Fibroblast of peridontal ligament (primary cell): ENCODE results near the gene MTG2.

Experiments used
- DNase-seq: peaks from one replicate; pipeline ENCODE4 v3.0.0-alpha.2; 2010; ENCODE audit errors: extremely low read depth

Gene MTG2

DNA sequence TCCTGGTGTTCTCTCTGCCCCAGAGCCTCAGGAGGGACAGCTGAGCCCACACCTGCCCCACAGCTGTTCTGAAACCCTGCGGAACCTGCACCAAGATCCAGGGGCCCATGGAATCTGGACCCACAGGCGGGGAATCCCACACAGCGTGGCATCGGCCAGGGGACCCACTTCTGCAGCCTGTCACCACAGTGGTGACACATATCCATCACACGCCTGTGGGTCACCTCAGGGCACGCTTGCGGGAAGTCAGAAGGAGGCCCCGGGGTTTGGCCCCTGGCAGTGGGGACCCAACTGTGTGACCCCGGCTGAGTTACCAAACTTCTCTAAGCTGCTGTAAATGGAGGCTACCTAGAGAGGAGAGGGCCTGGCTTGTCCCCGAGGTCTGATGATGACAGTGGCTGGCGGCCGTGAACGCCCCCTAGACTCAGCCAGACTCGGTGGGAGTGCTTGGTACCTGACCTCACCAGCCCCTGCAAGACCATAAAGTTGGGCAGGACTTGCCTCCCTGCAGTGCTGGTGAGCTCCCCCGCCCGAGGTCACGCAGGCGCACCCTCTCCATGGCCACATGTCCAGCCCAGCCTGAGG is 39.5 kb downstream of the MTG2 start:
- no peak for DNase-seq

DNA sequence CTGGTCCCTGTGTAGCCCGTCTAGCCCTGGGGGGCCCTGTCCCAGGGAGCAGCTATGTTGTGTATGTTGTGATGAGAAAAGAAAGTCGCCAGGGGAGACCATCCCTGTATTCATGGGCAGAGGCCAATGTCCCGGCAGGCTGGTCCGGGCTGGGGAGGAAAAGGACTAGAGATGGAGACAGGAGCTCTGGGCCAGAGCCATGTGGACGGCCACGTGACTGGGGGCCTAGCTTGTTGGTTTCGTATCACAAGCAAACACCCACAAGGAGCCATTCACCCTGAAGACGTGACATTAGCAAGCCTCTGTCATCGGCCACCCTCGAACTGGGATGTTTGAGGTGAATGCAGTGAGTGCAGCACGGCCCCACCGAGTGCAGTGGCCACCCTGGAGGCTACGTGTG is 40.1 kb downstream of the MTG2 start:
- no peak for DNase-seq

DNA sequence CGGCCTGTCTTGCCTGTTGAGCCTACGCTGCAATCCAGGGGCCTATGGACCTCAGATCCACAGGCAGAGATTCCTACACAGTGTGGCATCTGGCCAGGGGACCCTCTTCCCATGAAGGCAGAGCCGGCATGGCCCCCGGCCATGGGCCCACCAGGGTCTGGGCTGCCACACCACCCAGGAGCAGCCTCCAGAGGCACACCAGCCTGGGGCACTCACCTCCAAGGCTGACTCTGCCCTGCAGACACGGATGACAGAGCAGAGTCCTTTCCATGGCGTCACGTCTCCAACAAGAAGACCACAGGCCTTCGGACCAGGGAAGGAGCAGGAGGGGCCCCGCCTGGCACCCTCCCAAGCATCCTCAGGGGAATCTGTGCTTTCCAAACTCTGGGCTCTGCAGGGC is 40.7 kb downstream of the MTG2 start:
- no peak for DNase-seq

DNA sequence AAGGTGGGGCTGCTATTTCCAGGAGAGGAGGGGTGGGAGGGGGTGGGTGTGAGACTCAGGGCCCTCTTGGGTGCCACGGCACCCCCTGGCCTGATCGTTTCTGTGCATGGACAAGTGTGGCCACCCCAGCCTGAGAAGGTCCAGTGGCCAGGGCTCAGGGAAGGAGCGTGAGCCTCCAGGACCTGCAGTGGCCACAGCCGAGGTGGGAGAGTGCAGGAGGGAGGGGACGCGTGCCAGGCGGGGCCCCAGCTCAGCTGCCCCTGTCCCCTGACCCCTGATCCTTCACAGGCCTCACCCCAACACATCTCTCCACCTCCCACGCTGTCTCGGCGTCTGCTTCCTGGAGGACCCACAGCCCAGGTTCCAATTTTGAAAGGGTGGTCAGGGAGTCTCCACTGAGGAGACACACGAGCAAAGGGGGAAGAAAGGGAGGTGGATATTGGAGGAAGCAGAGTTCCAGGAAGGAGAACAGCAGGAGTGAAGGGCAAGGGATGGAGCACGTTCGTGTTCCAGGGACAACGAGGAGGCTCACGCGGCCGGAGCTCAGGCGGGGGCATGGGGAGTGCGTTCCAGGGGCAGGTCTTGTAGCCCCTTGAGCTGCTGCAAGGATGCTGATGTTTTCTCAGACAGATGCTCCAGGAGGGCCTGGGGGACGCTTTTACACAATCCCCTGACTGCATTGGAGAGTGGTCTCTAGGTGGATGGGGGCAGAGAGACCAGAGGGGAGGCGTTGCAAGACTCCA is 41.5 kb downstream of the MTG2 start:
- no peak for DNase-seq

DNA sequence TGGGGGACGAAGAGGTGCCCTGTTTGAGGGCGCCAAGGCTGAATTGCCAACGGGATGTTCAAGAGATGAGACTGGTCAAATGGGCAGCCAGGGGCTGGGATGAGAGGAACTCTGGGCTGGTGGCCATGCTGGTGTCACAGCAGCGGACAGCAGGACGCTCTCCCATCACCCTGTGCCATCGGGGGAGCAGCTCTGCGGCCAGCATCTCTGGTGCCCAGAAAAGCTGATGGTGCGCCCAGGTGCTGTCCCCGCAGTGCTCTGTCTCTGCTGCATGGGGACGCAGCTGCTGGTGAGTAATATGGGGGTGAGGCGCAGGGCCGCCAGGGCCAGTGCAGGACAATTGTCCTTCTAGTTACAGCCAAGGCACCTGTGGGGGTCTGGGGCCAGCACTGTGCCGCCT is 42.2 kb downstream of the MTG2 start:
- DNase-seq: no peak

DNA sequence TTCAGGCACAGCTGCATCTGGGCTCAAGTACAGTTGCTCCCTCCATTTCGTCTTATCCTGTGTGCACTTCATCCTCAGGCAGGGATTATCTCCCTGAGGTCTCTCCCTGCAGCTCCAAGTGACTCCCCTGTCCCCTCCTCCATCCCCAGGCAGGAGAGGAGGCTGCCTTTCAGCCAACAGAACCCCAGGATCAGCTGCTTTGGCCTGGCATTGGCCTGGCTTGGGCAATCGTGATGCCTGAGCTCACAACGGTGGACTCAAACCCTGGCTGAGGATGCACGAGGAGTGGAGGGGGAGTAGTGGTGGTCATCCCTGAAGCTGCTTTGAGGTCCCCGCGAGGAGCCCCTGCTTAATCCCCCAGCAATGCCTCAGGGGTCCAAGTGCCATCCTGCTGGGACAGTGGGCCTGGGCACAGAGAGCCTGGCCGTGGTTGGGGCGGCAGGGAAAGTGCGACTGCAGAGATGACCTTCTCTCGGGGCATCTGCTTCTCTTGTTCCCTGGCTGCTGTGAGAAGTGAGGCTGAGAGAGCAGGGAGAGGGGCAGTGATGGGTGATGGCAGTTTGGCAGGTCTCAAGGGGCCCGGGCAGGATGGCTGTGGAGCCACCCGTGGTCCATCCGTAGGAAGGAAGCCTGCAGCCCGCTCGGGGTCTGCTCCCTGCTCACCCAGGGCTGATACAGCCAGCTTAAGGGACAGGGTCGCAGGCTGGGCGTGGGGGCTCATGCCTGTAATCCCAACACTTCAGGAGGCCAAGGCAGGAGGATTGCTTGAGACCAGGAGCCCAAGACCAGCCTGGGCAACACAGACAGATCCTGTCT is 43.2 kb downstream of the MTG2 start:
- no peak for DNase-seq

DNA sequence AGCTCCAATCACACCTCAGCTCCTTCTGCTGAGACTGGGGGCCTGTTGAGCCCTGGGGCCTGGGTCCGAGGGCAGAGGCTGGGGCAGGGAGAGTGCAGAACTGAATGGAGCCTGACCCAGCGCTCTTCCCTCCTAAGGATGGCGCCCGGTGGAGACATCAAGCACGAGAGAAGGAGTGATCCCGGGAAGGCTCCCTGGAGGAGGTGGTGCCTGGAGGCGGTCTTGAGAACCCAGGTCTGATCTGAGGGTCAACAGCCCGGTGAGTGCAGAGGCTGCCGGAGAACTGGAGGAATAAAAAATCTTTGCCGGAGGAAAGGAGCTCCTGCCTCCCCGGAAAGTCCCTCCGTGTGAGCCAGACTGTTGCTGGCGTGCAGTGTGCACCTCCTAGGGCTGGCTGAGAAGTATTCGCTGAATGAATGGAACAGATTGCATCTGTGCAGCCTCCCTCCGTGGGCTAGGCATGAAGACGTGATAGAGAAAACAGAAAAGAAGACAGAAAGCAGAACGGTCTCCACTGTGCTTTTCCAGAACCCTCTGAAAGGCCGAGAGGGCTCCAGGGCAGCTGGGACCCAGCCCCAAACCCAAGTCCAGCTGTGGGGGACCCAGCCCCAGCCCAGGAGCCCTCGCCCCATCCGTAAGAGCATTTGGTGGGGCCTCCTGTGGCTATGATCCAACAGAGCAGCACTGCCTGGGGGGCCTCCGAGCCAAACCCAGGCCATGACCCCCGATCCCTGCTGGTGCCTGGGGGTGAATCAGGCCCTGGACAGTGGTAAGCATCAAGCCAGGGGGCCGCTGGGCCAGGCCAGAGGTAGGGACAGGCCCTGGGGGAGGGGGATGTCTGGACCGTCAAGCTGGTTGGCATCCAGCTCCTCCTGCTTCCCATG is 44.1 kb downstream of the MTG2 start:
- DNase-seq: no peak

DNA sequence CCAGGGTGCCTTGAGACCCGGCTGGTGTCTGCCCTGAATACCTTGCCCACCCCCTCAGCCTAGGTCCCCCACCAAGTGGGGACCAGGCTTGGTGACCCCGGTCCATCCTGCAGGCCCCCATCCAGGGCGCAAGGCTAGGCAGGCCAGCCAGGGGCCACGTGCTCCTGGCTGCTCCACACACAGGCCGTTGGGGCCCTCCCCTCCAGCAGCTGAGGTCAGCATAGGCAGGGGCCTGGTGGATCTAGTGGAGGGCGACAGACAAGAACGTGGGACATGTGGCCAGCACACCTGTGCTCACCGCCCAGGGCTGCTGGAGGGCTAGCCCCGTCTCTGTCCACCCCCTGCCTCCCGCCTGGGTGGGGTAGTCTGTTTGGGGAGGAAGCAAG is 44.8 kb downstream of the MTG2 start:
- no peak for DNase-seq

DNA sequence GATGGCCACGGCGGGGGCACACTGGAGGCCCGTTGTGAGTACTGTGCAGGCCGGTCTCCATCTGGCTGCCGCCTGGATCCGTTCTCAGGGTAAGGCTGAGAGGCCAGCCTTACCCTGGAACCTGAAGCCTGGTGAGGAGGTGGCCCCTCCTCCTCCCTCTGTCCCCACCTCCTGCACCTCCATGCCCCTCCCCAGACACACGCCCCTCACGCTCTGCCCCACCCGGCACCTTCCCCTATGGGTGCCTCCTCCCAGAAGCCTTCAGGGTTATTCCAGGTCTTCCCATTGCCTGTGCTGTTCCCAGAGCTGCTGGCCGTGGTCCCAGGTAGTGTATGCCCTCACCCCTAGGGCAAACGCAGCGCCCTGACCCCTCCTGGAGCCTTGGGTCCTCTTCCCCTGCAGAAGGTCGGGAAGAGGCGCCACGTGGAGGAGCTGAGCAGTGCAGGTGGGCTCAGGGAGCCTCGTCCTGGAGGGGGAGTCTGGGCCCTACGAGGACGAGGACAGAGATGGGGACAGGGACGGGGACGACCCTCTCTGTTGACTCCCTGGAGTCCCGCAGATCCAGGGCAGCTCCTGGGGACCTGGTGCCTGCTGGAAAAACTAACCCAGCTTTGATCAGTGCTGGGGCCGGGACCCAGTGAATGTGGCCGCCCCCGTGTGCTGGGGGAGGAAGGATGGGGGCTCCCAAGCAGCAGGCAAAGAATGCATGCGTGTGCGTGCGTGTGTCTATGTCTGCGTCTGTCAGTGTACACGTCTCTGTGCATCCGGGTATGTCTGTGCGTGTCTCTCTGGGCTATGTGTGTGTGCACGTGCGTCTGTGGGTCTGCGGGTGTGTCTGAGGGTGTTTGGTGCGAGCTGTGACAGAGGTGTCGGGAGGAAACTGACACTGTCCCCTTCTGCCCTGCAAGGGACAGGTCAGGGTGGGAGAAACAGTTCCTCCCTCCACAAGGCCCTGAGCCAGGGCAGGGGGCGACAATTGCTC is 45.4 kb downstream of the MTG2 start:
- no peak for DNase-seq

DNA sequence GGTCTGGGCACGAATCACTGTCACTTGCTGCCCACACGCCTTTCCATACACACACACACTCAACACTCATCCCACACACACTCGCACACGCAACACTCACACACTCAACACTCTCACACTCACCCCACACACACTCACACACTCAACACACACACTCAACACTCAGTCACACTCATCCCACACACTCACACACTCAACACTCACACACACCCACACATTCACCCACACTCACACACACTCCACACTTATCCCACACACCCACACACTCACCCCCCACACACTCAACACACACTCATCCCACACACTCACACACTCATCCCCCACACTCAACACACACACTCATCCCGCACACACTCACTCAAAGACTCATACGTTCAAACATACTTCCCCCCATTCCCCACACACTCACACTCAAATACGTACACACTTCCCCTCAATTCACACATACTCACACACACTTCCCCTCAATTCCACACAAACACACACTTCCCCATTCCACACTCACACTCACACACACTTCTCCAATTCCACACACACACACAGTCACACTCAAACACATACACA is 46.2 kb downstream of the MTG2 start:
- no peak for DNase-seq

DNA sequence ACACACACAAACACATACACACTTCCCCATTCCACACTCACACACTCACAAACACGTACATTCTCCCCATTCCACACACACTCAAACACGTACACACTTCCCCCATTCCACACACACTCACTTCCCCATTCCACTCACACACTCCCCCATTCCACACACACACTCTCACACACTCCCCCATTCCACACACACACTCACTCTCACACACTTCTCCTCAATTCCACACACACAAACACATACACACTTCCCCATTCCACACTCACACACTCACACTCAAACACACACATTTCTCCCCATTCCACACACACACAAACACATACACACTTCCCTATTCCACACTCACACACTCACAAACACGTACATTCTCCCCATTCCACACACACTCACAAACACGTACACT is 46.8 kb downstream of the MTG2 start:
- no peak for DNase-seq

DNA sequence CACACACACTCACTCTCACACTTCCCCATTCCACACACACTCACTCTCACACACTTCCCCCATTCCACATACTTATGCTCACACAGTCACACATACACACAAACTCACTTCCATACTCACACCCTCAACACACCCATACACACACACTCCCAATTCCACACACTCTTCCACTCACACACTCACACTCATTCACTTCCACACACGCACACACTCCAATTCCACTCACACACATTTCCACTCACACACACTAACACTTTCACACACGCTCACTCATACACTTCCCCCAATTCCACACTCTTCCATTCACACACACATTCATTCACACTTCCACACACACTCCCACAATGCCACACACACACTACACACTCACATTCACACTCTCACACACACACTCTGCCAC is 47.4 kb downstream of the MTG2 start:
- DNase-seq: no peak

DNA sequence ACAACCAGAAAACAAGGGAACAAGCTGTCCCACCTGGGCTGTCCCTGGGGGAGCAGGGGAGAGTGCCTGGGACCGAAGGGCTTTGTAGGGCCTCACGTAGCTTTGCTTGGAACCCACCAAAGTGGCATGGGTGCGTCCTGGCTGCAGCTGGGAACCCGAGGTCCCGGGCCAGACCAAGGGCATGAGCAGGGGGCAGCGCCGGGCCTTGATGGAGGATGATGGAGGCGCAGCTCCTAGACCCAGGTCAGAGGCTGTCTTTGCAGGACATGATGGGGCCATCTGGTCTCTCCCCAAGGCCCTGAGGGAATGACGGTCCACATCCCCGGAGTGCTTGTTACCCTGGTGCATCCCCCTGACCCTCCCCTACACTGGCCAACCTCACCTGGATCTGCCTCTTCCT is 47.9 kb downstream of the MTG2 start:
- DNase-seq: no peak

DNA sequence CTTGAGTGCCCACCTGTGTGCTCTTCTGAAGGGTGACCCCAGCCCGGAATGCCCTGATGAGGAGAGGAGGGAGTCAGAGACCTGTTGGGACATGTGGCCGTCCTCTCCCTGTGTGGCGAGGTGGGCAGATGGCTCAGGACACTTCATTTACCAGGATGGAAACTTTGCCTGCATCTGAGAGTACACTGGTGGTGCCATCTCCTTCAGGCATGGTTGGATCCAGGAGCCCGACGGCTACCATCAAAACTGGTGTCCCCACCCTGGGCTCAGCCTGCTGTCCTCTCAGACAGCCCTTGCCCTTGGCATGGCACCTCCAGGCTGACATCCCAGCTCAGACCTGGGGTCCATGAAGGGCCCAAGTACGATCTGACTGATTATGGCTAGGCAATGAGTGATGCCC is 48.5 kb downstream of the MTG2 start:
- no peak for DNase-seq

DNA sequence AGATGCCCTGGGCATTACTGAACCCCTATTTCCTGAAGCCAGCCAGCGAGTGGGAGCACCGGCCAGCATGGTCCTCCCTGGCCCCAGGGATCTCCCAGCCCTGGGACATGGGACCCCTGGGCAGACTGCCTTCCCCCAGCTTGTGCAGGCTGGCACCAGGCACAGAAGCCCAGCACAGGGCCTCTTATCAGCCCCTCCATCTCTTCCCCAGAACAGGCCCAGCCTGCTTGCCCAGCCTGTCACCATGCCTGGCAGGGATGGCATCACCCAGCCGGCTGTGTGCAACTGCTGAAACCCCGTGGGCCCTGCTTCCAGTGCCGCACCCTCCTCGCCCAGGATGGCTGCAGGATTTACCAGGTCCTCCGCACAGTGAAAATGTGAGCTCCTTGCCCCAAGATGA is 49.4 kb downstream of the MTG2 start:
- no peak for DNase-seq

DNA sequence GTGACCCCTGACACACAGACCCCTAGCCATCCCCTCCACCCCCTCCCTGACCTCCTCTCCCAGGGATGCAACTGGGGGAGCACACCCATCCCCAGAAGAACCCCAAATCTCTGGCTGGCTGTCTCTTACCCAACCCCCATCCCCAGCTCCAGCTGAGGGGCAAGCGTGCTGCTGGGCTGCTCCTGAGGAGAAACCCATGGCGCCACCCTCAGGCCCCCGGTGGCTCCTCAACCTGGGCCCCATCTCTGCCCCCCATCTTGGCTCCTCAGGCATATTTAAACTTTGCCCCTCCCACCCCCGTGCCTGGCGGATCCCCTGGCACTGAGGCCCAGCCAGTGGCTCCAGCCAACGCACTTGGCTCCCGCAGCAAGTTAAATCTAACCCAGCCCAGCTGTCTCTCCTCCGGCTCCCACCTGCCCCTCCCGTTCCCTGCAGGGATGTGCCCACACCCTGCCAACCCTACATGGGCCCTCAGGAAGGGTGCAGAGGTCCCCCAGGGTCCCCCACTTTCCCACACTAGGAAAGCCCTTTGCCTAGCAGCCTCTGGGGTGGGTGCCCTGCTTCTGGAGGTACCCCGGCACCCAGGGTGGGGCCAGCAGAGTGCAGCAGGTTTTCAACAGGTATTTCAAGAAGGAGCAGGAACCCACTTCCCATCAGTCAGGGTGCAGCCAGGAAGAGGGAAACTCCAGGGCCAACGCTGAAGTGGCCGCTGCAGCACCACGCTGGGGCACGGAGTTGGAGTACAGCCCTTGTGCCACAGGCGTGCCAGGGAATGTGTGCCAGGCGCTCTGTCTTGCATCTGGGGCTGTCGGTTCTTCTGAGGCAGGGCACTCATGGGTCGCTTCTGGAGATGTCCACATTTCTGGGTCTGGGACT is 50.2 kb downstream of the MTG2 start:
- DNase-seq: no peak

DNA sequence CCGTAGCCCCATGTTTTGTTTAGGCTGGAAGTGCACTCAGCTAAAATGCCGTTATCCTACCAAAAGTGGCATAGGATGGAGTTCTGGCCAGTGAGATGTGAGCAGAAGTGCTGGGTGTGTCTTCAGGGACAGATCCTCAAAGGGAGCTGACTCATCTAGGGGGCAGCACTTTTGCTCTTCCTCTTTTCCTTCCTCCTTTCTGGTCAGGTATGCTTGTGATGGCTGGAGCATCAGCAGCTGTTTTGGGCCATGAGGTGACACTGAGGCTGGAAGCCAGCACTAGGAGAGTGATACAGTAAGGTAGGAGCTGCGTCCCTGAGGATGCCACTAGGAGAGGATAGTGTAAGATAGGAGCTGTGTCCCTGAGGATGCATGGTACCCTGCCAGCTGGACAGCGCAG is 50.9 kb downstream of the MTG2 start:
- no peak for DNase-seq

DNA sequence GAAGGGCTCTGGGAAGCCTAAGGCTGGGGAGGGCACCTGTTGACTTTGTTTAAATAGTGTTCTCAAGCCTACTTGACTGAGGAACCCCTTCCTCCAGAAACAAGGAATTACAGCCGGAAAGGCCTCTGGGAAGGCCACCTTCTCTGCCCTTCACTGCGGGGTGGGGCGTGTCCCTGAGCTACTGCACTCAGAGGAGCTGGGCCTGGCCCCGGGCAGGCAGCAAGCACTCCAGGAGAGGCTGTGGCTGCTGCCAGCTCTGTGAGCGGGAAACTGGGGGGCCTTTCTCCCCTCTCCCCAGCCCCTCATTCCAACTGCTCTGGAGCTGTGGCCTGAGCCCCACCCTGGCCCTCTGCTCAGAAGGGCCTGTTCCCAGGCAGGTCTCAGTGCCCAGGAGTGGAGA is 51.5 kb downstream of the MTG2 start:
- no peak for DNase-seq

DNA sequence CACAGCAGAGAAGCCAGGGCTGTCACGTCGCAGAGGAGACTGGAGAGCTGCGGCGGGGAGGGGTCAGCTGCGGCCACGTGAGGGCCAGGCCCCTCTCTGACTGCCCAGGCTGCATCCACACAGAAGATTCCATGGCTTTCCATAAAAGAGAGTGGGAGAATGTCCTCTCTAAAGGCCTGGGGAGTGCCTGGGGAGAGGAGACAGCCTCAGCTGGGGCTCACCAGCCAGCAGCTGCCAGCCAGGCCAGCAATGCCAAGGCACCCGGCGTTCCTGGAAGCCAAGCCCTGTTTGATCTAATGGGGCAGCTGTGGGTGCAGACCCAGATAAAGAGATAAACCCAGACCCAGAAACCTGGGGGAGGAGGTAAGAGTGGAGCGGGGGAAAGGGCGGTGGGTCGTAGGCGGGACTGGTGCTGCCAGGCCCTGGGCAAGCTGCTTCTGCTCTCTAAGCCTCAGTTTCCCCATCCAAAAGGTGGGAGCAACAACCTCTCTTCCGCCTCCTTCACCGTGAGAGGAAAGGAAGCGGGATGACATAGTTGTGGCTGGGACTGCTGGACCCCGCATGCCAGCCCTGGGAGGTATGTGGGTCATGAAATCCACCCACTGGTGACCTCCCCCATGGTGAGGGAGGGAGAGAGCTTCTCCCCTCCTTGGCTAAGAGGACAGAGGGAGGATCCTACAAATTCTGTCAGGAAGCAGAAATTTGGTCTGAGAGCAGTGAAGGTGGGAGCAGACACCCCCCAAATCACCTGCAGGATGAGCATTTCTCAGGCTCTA is 52.4 kb downstream of the MTG2 start:
- no peak for DNase-seq
